Mesendoderm (in vitro differentiated cells): ENCODE measurements around the gene ZFAND2A.

Experiments used
- DNase-seq: peaks from one replicate; pipeline ENCODE4 v3.0.0; 2013
- H2AK5ac ChIP-seq: 2 replicates; pipeline ENCODE4 v1.6.1; 2013; ENCODE audit warnings: low read length, inconsistent platforms
- H2BK120ac ChIP-seq: 2 replicates; pipeline ENCODE4 v1.6.1; 2013; ENCODE audit warnings: low read depth, mild to moderate bottlenecking, low read length, moderate library complexity, mixed read lengths
- H2BK15ac ChIP-seq: replicated peaks from 2 replicates; pipeline ENCODE4 v1.6.1; 2013; ENCODE audit warnings: low read depth, mild to moderate bottlenecking, moderate library complexity
- H2BK5ac ChIP-seq: 2 replicates; pipeline ENCODE4 v1.6.1; 2013; ENCODE audit warnings: low read length, inconsistent platforms
- H3K18ac ChIP-seq: 2 replicates; pipeline ENCODE4 v1.6.1; 2013; ENCODE audit warnings: mild to moderate bottlenecking, low read length, mixed read lengths
- H3K23ac ChIP-seq: one replicate; pipeline ENCODE4 v1.6.1; 2013; ENCODE audit warnings: low read length
- H3K27ac ChIP-seq: 2 replicates; pipeline ENCODE4 v1.5.1; 2013; ENCODE audit warnings: low read depth, mild to moderate bottlenecking, inconsistent platforms, low read length, moderate library complexity
- H3K27me3 ChIP-seq: 2 replicates; pipeline ENCODE4 v1.6.1; 2013; ENCODE audit warnings: low read length, control low read depth, mild to moderate bottlenecking, inconsistent platforms; ENCODE audit not compliant: insufficient read depth, poor library complexity
- H3K36me3 ChIP-seq: 2 replicates; pipeline ENCODE4 v1.6.1; 2013; ENCODE audit warnings: low read length, inconsistent platforms; ENCODE audit not compliant: control insufficient read depth, insufficient read depth
- H3K4ac ChIP-seq: one replicate; pipeline ENCODE4 v1.6.1; 2013; ENCODE audit warnings: low read depth, mild to moderate bottlenecking, low read length, moderate library complexity
- H3K4me1 ChIP-seq: 2 replicates; pipeline ENCODE4 v1.6.1; 2013; ENCODE audit warnings: low read depth, low read length, inconsistent platforms; ENCODE audit not compliant: control insufficient read depth
- H3K4me2 ChIP-seq: 2 replicates; pipeline ENCODE4 v1.6.1; 2013; ENCODE audit warnings: low read length
- H3K4me3 ChIP-seq: 2 replicates; pipeline ENCODE4 v1.5.1; 2013; ENCODE audit warnings: mild to moderate bottlenecking, low read length
- H3K56ac ChIP-seq: one replicate; pipeline ENCODE4 v1.6.1; 2013; ENCODE audit warnings: low read length
- H3K79me1 ChIP-seq: 2 replicates; pipeline ENCODE4 v1.6.1; 2013; ENCODE audit warnings: low read length, inconsistent platforms
- H3K79me2 ChIP-seq: 2 replicates; pipeline ENCODE4 v1.6.1; 2013; ENCODE audit warnings: mild to moderate bottlenecking, low read length; ENCODE audit not compliant: control insufficient read depth, insufficient read depth
- H3K9ac ChIP-seq: 2 replicates; pipeline ENCODE4 v1.6.1; 2013; ENCODE audit warnings: low read length, inconsistent platforms
- H4K5ac ChIP-seq: one replicate; pipeline ENCODE4 v1.6.1; 2013; ENCODE audit warnings: low read length
- H4K8ac ChIP-seq: one replicate; pipeline ENCODE4 v1.6.1; 2013; ENCODE audit warnings: low read depth, mild to moderate bottlenecking, control low read depth, low read length, moderate library complexity
- WGBS: extraction: QIAGEN DNeasy Blood & Tissue Kit; methylation state at CpG from one replicate; pipeline ENCODE4 v1.1.7; 2013; ENCODE audit warnings: low lambda C conversion rate, missing lambda C conversion rate; ENCODE audit not compliant: insufficient coverage; ENCODE audit errors: extremely low coverage; 5-methylcytosine and 5-hydroxymethylcytosine counted together

ZFAND2A gene

GRCh38 chr7:1105189-1105588 is 54.8 kb downstream of the ZFAND2A start:
- Histone ChIP-seq H3K9ac (no peak overlapping the region), H3K56ac (no peak overlapping the region), H3K36me3 (no peaks in the 10 kb centered on the region), H2BK120ac (no peak overlapping the region), H4K8ac (no peak overlapping the region), H3K4me1 (no peaks in the 10 kb centered on the region), H3K27me3 (no peaks in the 10 kb centered on the region), H2AK5ac (no peak overlapping the region), H2BK5ac (no peak overlapping the region), H3K4me2 (no peak overlapping the region), H3K4me3 (no peak overlapping the region), H3K27ac (no peak overlapping the region), H3K18ac (no peak overlapping the region), H2BK15ac (no peak overlapping the region), H3K79me1 (peaks cover 1% of the 10 kb centered on the region), H3K4ac (no peak overlapping the region), H3K23ac (no peak overlapping the region), H3K79me2 (no peaks in the 10 kb centered on the region), H4K5ac (no peak overlapping the region)
- DNase-seq, result no peak
- WGBS, result no CpG with 5 or more reads among the region's 11 CpGs

- Histone ChIP-seq H3K18ac (no peak overlapping the region), H3K36me3 (peaks cover under 1% of the 10 kb centered on the region), H3K4ac (no peak overlapping the region), H2BK5ac (no peak overlapping the region), H2BK120ac (no peak overlapping the region), H2BK15ac (no peak overlapping the region), H3K9ac (no peak overlapping the region), H3K23ac (no peak overlapping the region), H4K8ac (no peak overlapping the region), H4K5ac (no peak overlapping the region), H3K79me1 (peaks cover 1% of the 10 kb centered on the region), H3K4me3 (no peak overlapping the region), H3K4me1 (no peaks in the 10 kb centered on the region), H2AK5ac (no peak overlapping the region), H3K56ac (no peak overlapping the region), H3K79me2 (no peaks in the 10 kb centered on the region), H3K27me3 (no peaks in the 10 kb centered on the region), H3K27ac (no peak overlapping the region), H3K4me2 (no peak overlapping the region)
- WGBS, result no CpG with 5 or more reads among the region's 13 CpGs
- no peak for DNase-seq
Observed at GRCh38 chr7:1104516-1105179, 55.3 kb downstream of the ZFAND2A start.

GRCh38 chr7:1103789-1104515 is 56.0 kb downstream of the ZFAND2A start:
- Histone ChIP-seq H3K79me1 (peaks cover 1% of the 10 kb centered on the region), H3K4me2 (no peak overlapping the region), H4K8ac (no peak overlapping the region), H3K27ac (no peak overlapping the region), H2BK5ac (no peak overlapping the region), H4K5ac (no peak overlapping the region), H3K27me3 (no peaks in the 10 kb centered on the region), H3K36me3 (peaks cover 2% of the 10 kb centered on the region), H2AK5ac (no peak overlapping the region), H3K56ac (no peak overlapping the region), H3K23ac (no peak overlapping the region), H2BK15ac (no peak overlapping the region), H3K9ac (no peak overlapping the region), H2BK120ac (no peak overlapping the region), H3K4me3 (no peak overlapping the region), H3K79me2 (no peaks in the 10 kb centered on the region), H3K4me1 (no peaks in the 10 kb centered on the region), H3K4ac (no peak overlapping the region), H3K18ac (no peak overlapping the region)
- DNase-seq, result no peak
- no CpG with 5 or more reads among the region's 21 CpGs for WGBS

GRCh38 chr7:1103009-1103788 is 56.8 kb downstream of the ZFAND2A start:
- H2AK5ac ChIP-seq, result no peak overlapping the region
- WGBS, result no CpG with 5 or more reads among the region's 34 CpGs
- no peak overlapping the region for H3K56ac ChIP-seq

More at GRCh38 chr7:1103009-1103788, 56.8 kb downstream of the ZFAND2A start:
- H3K27ac ChIP-seq, result no peak overlapping the region
- no peak overlapping the region for H4K8ac ChIP-seq
- no peak overlapping the region for H3K4me3 ChIP-seq
- H3K79me1 ChIP-seq, result peaks cover 1% of the 10 kb centered on the region
- no peaks in the 10 kb centered on the region for H3K27me3 ChIP-seq
- H2BK120ac ChIP-seq, result no peak overlapping the region
- H3K4me2 ChIP-seq, result no peak overlapping the region
- H2BK15ac ChIP-seq, result no peak overlapping the region
- H2BK5ac ChIP-seq, result no peak overlapping the region
- H3K4ac ChIP-seq, result no peak overlapping the region
- no peak overlapping the region for H4K5ac ChIP-seq
- H3K9ac ChIP-seq, result no peak overlapping the region
- DNase-seq, result no peak
- peaks cover 2% of the 10 kb centered on the region for H3K36me3 ChIP-seq
- no peak overlapping the region for H3K18ac ChIP-seq
- H3K4me1 ChIP-seq, result no peaks in the 10 kb centered on the region
- H3K23ac ChIP-seq, result no peak overlapping the region
- no peaks in the 10 kb centered on the region for H3K79me2 ChIP-seq
